OCI-LY7 (cell line): Measurements from ENCODE around the gene MAP7D1. TPM values are rescaled to one million over a fixed set of nuclear protein-coding genes. Genes with fewer than 3 reads are reported as not detected.

Experiments
- BruUV-seq: library from RNA; stranded (reverse); fragments of 400-500 nt; replicated peaks from 2 replicates; lab custom pipeline; 2021; lab: Mats Ljungman, UMichigan
- CTCF ChIA-PET: fragments of 300-600 bp; sonication (Branson Sonifier 250); formaldehyde crosslinking; loops from one replicate; lab custom pipeline; 2022; ENCODE audit warnings: antibody characterized with exemption; ENCODE audit not compliant: unreplicated experiment; lab: Charles Lee
- POLR2A ChIA-PET: fragments of 300-600 bp; sonication (Branson Sonifier 250); formaldehyde crosslinking; loops from one replicate; lab custom pipeline; 2022; ENCODE audit warnings: antibody characterized with exemption; lab: Charles Lee
- DNase-seq: peaks from one replicate; pipeline ENCODE4 v3.0.0-alpha.2; 2015; ENCODE audit warnings: low spot score
- H2AFZ ChIP-seq: fragments of 200-600 bp; sonication (generic), shearing (Covaris generic); 2 replicates; pipeline ENCODE4 v1.6.1; 2014; ENCODE audit warnings: mild to moderate bottlenecking, antibody characterized with exemption, low read length, moderate library complexity
- H3K27ac ChIP-seq: fragments of 200-600 bp; sonication (generic); 2 replicates; pipeline ENCODE4 v1.5.1; 2014; ENCODE audit warnings: mixed run types, low read depth, mild to moderate bottlenecking, moderate library complexity, low read length, inconsistent platforms; ENCODE audit not compliant: poor library complexity, severe bottlenecking
- H3K36me3 ChIP-seq: fragments of 200-600 bp; sonication (generic); 2 replicates; pipeline ENCODE4 v1.6.1; 2014; ENCODE audit warnings: mild to moderate bottlenecking, antibody characterized with exemption, low read length, moderate library complexity, mixed read lengths; ENCODE audit not compliant: insufficient read depth
- H3K4me1 ChIP-seq: fragments of 200-600 bp; sonication (generic); 2 replicates; pipeline ENCODE4 v1.5.1; 2014; ENCODE audit warnings: mild to moderate bottlenecking, low read length; ENCODE audit not compliant: insufficient read depth, poor library complexity, severe bottlenecking
- H3K4me2 ChIP-seq: fragments of 200-600 bp; sonication (generic); 2 replicates; pipeline ENCODE4 v1.6.1; 2014; ENCODE audit warnings: mild to moderate bottlenecking, low read length
- H3K4me3 ChIP-seq: fragments of 200-600 bp; sonication (generic); 2 replicates; pipeline ENCODE4 v1.5.1; 2014; ENCODE audit warnings: mild to moderate bottlenecking, low read depth, low read length; ENCODE audit not compliant: poor library complexity, severe bottlenecking
- H3K79me2 ChIP-seq: fragments of 200-600 bp; sonication (generic); 2 replicates; pipeline ENCODE4 v1.6.1; 2016; ENCODE audit warnings: low read depth, mild to moderate bottlenecking, low read length, moderate library complexity, mixed read lengths; ENCODE audit not compliant: insufficient read depth
- H3K9me2 ChIP-seq: fragments of 200-600 bp; sonication (generic); 2 replicates; pipeline ENCODE4 v1.6.1; 2016; ENCODE audit warnings: mild to moderate bottlenecking, low read length, mixed read lengths; ENCODE audit not compliant: insufficient read depth
- H3K9me3 ChIP-seq: fragments of 200-600 bp; sonication (generic); 2 replicates; pipeline ENCODE4 v1.6.1; 2014; ENCODE audit warnings: mild to moderate bottlenecking, mixed run types, low read length, mixed read lengths
- H4K20me1 ChIP-seq: fragments of 200-600 bp; sonication (generic); 2 replicates; pipeline ENCODE4 v1.6.1; 2014; ENCODE audit warnings: mild to moderate bottlenecking, antibody characterized with exemption, low read length, moderate library complexity, mixed read lengths; ENCODE audit not compliant: insufficient read depth
- CTCF ChIP-seq: fragments of 200-600 bp; sonication (generic); conservative IDR thresholded peaks from 2 replicates; pipeline ENCODE4 v1.5.1; 2014; ENCODE audit warnings: mild to moderate bottlenecking, antibody characterized with exemption, low read length, moderate library complexity, mixed read lengths
- EZH2phosphoT487 ChIP-seq: fragments of 200-600 bp; sonication (generic); IDR thresholded peaks from 2 replicates; pipeline ENCODE4 v1.6.1; 2018; ENCODE audit warnings: low read depth, borderline replicate concordance, mild to moderate bottlenecking, mixed run types, antibody characterized with exemption, low read length, moderate library complexity, mixed read lengths
- intact Hi-C: fragments of 100-400 bp; cut with micrococcal nuclease; formaldehyde crosslinking; loops from one replicate; pipeline ENCODE4 v1.10.0; 2022; ENCODE audit not compliant: unreplicated experiment
- total RNA-seq, 2 experiments: library from RNA; depleted of rRNA in 1 of 2; stranded (reverse); fragments of >200 nt in 1 of 2; shearing (Covaris generic) in 1 of 2; gene quantifications; 2 replicates each; pipeline ENCODE4 v1.2.3, GENCODE V29; 2014 to 2022

Gene MAP7D1
- total RNA-seq, 2 experiments from 2014 or later: 61.2 to 101 TPM

DNA sequence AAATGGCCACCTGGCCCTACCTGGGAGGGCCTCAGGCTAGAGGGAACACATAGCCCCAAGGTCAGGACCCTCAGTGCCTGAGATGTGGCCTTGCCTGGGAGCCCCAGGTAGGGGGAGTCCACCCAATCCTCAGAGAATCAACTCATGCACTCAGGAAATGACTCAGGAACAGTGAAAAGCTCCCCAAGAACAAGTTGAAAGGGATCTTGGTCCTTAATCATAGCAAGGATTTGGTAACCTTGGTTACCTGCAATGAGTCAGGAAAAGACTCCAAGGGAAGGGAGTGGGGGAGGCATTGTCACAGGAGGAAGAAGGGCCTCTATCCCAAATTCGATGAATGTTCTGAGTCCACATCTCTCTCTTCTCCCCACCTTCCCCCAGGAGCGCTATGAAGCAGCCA is 17.0 kb downstream of the MAP7D1 start:
- DNase-seq: no peak
- TF ChIP-seq EZH2phosphoT487 (no peak), CTCF (no peak)
- no peaks in the 10 kb centered on the region for H3K9me3 ChIP-seq
- no peak overlapping the region for H3K4me3 ChIP-seq
- H2AFZ ChIP-seq: no peak overlapping the region
- intact Hi-C loops: no loop called here
- H3K27ac ChIP-seq: no peak overlapping the region
- BruUV-seq: no TSS peak
- ChIA-PET CTCF (no interaction called here), POLR2A (no interaction called here)
- peaks cover 80% of the 10 kb centered on the region for H3K36me3 ChIP-seq
- no peaks in the 10 kb centered on the region for H4K20me1 ChIP-seq
- H3K79me2 ChIP-seq: peaks cover 3% of the 10 kb centered on the region; the same call in 1 of the 2 replicates
- peaks cover 17% of the 10 kb centered on the region for H3K4me1 ChIP-seq
- H3K4me2 ChIP-seq: no peak overlapping the region
- no peaks in the 10 kb centered on the region for H3K9me2 ChIP-seq

DNA sequence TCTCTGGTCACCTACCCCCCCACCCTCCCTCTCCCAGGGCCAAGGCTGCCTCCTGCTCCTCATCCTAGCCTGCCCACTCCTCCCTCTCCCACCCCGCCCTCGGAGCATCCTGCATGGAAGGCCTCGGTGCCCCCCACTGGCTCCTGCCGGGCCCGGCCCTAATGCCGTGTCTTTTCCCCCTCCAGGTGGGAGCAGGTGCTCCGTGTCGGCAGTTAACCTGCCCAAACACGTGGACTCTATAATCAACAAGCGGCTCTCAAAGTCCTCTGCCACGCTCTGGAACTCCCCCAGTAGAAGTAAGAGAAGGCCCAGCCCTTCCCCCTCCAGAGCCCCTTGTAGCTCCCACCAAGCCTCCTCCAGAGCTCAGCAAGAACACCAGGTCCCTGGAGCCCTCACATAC is 18.8 kb downstream of the MAP7D1 start:
- no peak overlapping the region for H2AFZ ChIP-seq
- H3K36me3 ChIP-seq: peaks cover 93% of the 10 kb centered on the region
- ChIA-PET CTCF (no interaction called here), POLR2A (interaction anchor here (1.2 kb wide), 1 partner anchor 48 kb away, joined by 3 read pairs; no protein-coding TSS in a partner anchor)
- no peaks in the 10 kb centered on the region for H3K9me3 ChIP-seq
- no peak overlapping the region for H3K4me3 ChIP-seq
- no peaks in the 10 kb centered on the region for H4K20me1 ChIP-seq
- DNase-seq: no peak
- no peaks in the 10 kb centered on the region for H3K79me2 ChIP-seq
- peak overlapping the region; percentile 12 for H3K27ac ChIP-seq
- intact Hi-C loops: no loop called here
- TF ChIP-seq CTCF: no peak
- no peak for TF ChIP-seq EZH2phosphoT487
- peak overlapping the region; percentile 32; the same call in 1 of the 2 replicates for H3K4me2 ChIP-seq
- H3K9me2 ChIP-seq: no peaks in the 10 kb centered on the region
- BruUV-seq: no TSS peak
- peaks cover 17% of the 10 kb centered on the region for H3K4me1 ChIP-seq

DNA sequence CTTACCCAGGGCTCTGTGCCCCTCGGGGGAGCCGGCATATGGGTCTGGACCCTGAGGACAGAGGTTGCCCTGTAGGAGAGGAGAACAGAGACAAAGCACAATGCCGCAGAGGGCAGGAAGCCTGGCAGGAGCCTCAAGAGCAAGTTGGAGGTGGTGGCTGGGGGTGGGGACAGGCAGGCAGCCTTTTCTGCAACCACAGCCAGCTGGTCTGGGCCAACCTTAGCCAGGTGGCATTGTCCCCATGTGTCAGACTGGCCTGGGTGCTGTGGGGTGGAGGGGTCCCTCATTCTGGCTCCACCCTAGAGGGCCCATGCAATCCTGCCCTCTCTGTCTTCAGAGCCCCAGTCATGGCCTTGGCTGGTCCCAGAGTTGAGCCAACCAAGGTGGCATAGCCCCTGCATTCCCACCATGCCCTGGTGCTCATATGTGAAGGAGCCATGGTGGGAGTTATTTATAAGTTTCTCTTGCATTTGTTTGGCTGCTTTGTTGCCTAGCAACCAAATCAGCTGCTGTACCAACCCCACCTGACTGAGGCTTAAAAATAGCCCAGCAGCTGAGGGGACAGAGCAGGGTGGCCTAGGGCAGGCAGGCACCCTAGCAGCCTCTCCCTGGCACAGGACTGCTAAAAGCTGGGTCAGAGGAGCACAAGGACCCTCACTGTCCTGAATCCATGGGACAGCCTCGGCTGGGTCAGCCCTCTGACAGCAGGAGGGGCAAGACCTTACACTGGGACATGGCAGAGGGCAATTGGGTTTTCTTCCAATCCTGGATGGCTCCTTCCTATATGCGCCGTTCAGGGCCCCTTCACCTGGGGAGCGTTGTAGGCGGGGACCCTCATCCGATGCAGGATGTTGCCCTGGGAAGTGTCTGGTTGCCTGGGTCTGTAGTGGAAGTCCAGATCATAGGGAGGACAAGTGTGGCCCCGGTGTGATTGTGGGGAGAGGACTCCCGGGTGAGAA is 19.5 kb downstream of the MAP7D1 start:
- Histone ChIP-seq H3K4me1 (peaks cover 17% of the 10 kb centered on the region), H3K4me2 (peak overlapping the region; percentile 32; the same call in 1 of the 2 replicates), H3K4me3 (no peak overlapping the region), H4K20me1 (no peaks in the 10 kb centered on the region), H3K79me2 (no peaks in the 10 kb centered on the region), H3K27ac (peak overlapping the region; percentile 12), H3K36me3 (peaks cover 95% of the 10 kb centered on the region), H2AFZ (no peak overlapping the region), H3K9me2 (no peaks in the 10 kb centered on the region), H3K9me3 (no peaks in the 10 kb centered on the region)
- no TSS peak for BruUV-seq
- ChIA-PET POLR2A (interaction anchor here (1.2 kb wide), 1 partner anchor 48 kb away, joined by 3 read pairs; no protein-coding TSS in a partner anchor), CTCF (no interaction called here)
- TF ChIP-seq EZH2phosphoT487 (no peak), CTCF (no peak)
- intact Hi-C loops: no loop called here
- peak; percentile 68 for DNase-seq
